Tibial nerve (tissue), 4 donors: Measurements from ENCODE around the gene KHDRBS2. TPM values are rescaled to one million over a fixed set of nuclear protein-coding genes. Genes with fewer than 3 reads are reported as not detected.

Experiments used
- DNase-seq, 2 donors: peaks; one replicate each; pipeline ENCODE4 v3.0.0-alpha.2; 2019; ENCODE audit warnings: low spot score in 2 of 2
- H3K27ac ChIP-seq, 4 donors: fragments of 200-600 bp; sonication (generic) in 3 of 4; one replicate each; pipeline ENCODE4 v1.5.1; 2017 to 2019; ENCODE audit warnings: mild to moderate bottlenecking in 1 of 4
- H3K27me3 ChIP-seq, 2 donors: fragments of 200-600 bp; sonication (generic) in 1 of 2; one replicate each; pipeline versions ENCODE4 v1.5.1 to v1.6.0; 2017 to 2019
- H3K36me3 ChIP-seq, 3 donors: fragments of 200-600 bp; sonication (generic); one replicate each; pipeline ENCODE4 v1.5.1; 2018 to 2019
- H3K4me1 ChIP-seq, 4 donors: fragments of 200-600 bp; sonication (generic) in 3 of 4; one replicate each; pipeline ENCODE4 v1.5.1; 2017 to 2019
- H3K4me3 ChIP-seq, 4 donors: fragments of 200-600 bp; sonication (generic) in 3 of 4; one replicate each; pipeline ENCODE4 v1.5.1; 2017 to 2019; ENCODE audit warnings: mild to moderate bottlenecking in 1 of 4, moderate library complexity in 1 of 4
- H3K9me3 ChIP-seq, 4 donors: fragments of 200-600 bp; sonication (generic) in 3 of 4; one replicate each; pipeline ENCODE4 v1.5.1; 2017 to 2019
- CTCF ChIP-seq, 5 experiments: fragments of 200-600 bp in 3 of 5; fragments of 450-650 bp in 2 of 5; sonication (generic) in 3 of 5; IDR thresholded peaks; one replicate each; pipeline ENCODE4 v1.5.1; 2016 to 2019; ENCODE audit warnings: antibody characterized with exemption in 5 of 5, mild to moderate bottlenecking in 3 of 5, moderate library complexity in 2 of 5
- EP300 ChIP-seq, 2 donors: sonication (generic); formaldehyde crosslinking; IDR thresholded peaks; one replicate each; pipeline ENCODE4 v1.6.1; 2017; ENCODE audit warnings: antibody characterized with exemption in 2 of 2, mild to moderate bottlenecking in 1 of 2
- POLR2A ChIP-seq, 2 donors: fragments of 450-650 bp; IDR thresholded peaks; one replicate each; pipeline ENCODE4 v1.6.1; 2017; ENCODE audit warnings: antibody characterized with exemption in 2 of 2, mild to moderate bottlenecking in 2 of 2, moderate library complexity in 2 of 2
- WGBS, 2 donors: methylation state at CpG; one replicate each; pipeline ENCODE4 v1.1.5; 2018; 5-methylcytosine and 5-hydroxymethylcytosine counted together
- total RNA-seq, 4 donors: library from RNA; depleted of rRNA; stranded (reverse); fragments of >200 nt; gene quantifications; one replicate each; pipeline ENCODE4 v1.1.0, GENCODE V29; 2016

Gene KHDRBS2
- total RNA-seq, 4 donors from 2014 or later, result 0.21 to 3.3 (median 0.22) TPM; not detected in 1

- H3K4me1 ChIP-seq, result peaks cover 0 to 6% (median 0%) of the 10 kb centered on the region in 4 donors
- H3K27me3 ChIP-seq, result no peaks in the 10 kb centered on the region
- peaks cover 0 to 6% (median 0%) of the 10 kb centered on the region in 4 donors for H3K9me3 ChIP-seq
- H3K27ac ChIP-seq, result no peak overlapping the region
- H3K36me3 ChIP-seq, result no peaks in the 10 kb centered on the region
- TF ChIP-seq POLR2A (IDR thresholded peaks at IDR 0.05) (no peak), CTCF (IDR thresholded peaks at IDR 0.05) (no peak), EP300 (IDR thresholded peaks at IDR 0.05) (no peak)
- H3K4me3 ChIP-seq, result no peak overlapping the region
- no peak for DNase-seq
- 91 to 92% methylated on average over 1 of the region's 1 CpG for WGBS, 2 donors
Observed at GRCh38 chr6:62035952-62036351, 250.1 kb downstream of the KHDRBS2 start.

- no peak for TF ChIP-seq EP300 (IDR thresholded peaks at IDR 0.05)
- TF ChIP-seq POLR2A (IDR thresholded peaks at IDR 0.05), result no peak
- no peak for TF ChIP-seq CTCF (IDR thresholded peaks at IDR 0.05)
- Histone ChIP-seq H3K9me3 (no peaks in the 10 kb centered on the region), H3K4me1 (no peaks in the 10 kb centered on the region), H3K4me3 (no peak overlapping the region), H3K27ac (no peak overlapping the region), H3K36me3 (no peaks in the 10 kb centered on the region), H3K27me3 (no peaks in the 10 kb centered on the region)
- WGBS, 2 donors, result 63 to 64% methylated on average over 6 of the region's 6 CpGs
- no peak for DNase-seq
Observed at GRCh38 chr6:62013719-62014118, 272.3 kb downstream of the KHDRBS2 start.

DNA sequence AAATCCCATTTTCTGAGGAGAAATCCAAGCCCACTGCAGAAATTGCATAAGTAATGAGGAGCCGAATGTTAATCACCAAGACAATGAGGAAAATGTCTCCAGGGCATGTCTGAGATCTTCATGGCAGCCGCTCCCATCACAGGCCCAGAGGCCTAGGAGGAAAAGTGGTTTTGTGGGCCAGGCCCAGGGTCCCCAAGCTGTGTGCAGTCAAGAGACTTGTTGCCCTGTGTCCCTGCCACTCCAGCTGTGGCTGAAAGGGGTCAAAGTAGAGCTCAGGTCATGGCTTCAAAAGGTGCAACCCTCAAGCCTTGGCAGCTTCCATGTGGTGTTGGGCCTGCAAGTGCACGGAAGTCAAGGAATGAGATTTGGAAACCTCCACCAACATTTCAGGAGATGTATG lies 276.6 kb downstream of the KHDRBS2 start:
- Histone ChIP-seq H3K27me3 (no peaks in the 10 kb centered on the region), H3K36me3 (no peaks in the 10 kb centered on the region), H3K27ac (no peak overlapping the region), H3K4me1 (no peaks in the 10 kb centered on the region), H3K9me3 (no peaks in the 10 kb centered on the region), H3K4me3 (no peak overlapping the region)
- no peak for DNase-seq
- 88 to 96% methylated on average over 3 of the region's 3 CpGs for WGBS, 2 donors
- no peak for TF ChIP-seq CTCF (IDR thresholded peaks at IDR 0.05)
- no peak for TF ChIP-seq EP300 (IDR thresholded peaks at IDR 0.05)
- no peak for TF ChIP-seq POLR2A (IDR thresholded peaks at IDR 0.05)

GRCh38 chr6:61989616-61990015 lies 296.4 kb downstream of the KHDRBS2 start:
- Histone ChIP-seq H3K4me1 (no peaks in the 10 kb centered on the region), H3K4me3 (no peak overlapping the region), H3K9me3 (no peaks in the 10 kb centered on the region), H3K36me3 (no peaks in the 10 kb centered on the region), H3K27me3 (no peaks in the 10 kb centered on the region), H3K27ac (no peak overlapping the region)
- TF ChIP-seq EP300 (IDR thresholded peaks at IDR 0.05), result no peak
- TF ChIP-seq POLR2A (IDR thresholded peaks at IDR 0.05), result no peak
- no peak for TF ChIP-seq CTCF (IDR thresholded peaks at IDR 0.05)
- DNase-seq, result no peak

DNA sequence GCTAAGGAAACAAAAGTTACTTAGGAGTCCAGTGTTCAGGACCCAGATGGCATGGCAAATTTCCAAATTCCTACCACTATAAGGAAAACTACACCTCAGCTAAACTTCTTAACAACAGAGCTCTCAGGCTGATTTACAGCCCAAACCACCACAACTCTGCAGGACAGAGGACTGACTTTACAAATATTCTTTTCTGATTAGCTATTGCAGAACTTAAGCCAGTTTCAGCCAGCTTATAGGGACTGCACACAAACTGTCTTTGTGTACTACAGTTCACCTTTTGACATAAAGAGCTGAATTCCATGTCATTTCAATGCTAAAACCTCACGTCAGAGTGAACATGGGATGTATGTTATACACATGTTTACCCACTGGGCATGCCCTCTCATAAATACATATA lies 305.4 kb downstream of the KHDRBS2 start:
- Histone ChIP-seq H3K27ac (no peak overlapping the region), H3K9me3 (no peaks in the 10 kb centered on the region), H3K36me3 (no peaks in the 10 kb centered on the region), H3K4me3 (no peak overlapping the region), H3K4me1 (no peaks in the 10 kb centered on the region), H3K27me3 (no peaks in the 10 kb centered on the region)
- no peak for DNase-seq
- no peak for TF ChIP-seq CTCF (IDR thresholded peaks at IDR 0.05)
- no peak for TF ChIP-seq EP300 (IDR thresholded peaks at IDR 0.05)
- no peak for TF ChIP-seq POLR2A (IDR thresholded peaks at IDR 0.05)
- whole genome bisulfite sequencing, 2 donors, result 21 to 39% methylated on average over 1 of the region's 1 CpG
